Lung (tissue), 12 donors: ENCODE measurements around the gene VRK3. TPM values are rescaled to one million over a fixed set of nuclear protein-coding genes. Genes with fewer than 3 reads are reported as not detected.

Experiments used
- ATAC-seq: fragments of 200-7000 bp; cut with Tn5 transposase; one replicate; pipeline ENCODE4 v1.9.1; 2020; ENCODE audit warnings: moderate number of reproducible peaks; ENCODE audit not compliant: insufficient read depth, low FRiP score
- DNase-seq, 3 donors: peaks; one replicate each; pipeline ENCODE4 v3.0.0-alpha.2; 2013 to 2017
- H3K27ac ChIP-seq, 2 donors: one replicate each; pipeline ENCODE4 v1.5.1; 2013; ENCODE audit warnings: mild to moderate bottlenecking in 2 of 2, moderate library complexity in 2 of 2, control low read depth in 1 of 2, inconsistent platforms in 1 of 2, low read depth in 1 of 2, low read length in 1 of 2
- H3K27me3 ChIP-seq, 3 donors: one replicate each; pipeline ENCODE4 v1.5.1; 2013; ENCODE audit warnings: low read length in 2 of 3; ENCODE audit not compliant: control insufficient read depth in 3 of 3, insufficient read depth in 3 of 3
- H3K36me3 ChIP-seq, 4 donors: one replicate each; pipeline ENCODE4 v1.5.1; 2013; ENCODE audit warnings: low read length in 4 of 4, mild to moderate bottlenecking in 1 of 4, moderate library complexity in 1 of 4; ENCODE audit not compliant: control insufficient read depth in 4 of 4, insufficient read depth in 4 of 4
- H3K4me1 ChIP-seq, 5 donors: one replicate each; pipeline ENCODE4 v1.5.1; 2013; ENCODE audit warnings: low read length in 5 of 5, mild to moderate bottlenecking in 2 of 5, moderate library complexity in 1 of 5; ENCODE audit not compliant: control insufficient read depth in 5 of 5, insufficient read depth in 5 of 5
- H3K4me3 ChIP-seq: one replicate; pipeline ENCODE4 v1.5.1; 2013; ENCODE audit warnings: mild to moderate bottlenecking, control low read depth, moderate library complexity
- H3K9ac ChIP-seq, 2 donors: one replicate each; pipeline ENCODE4 v1.5.1; 2013; ENCODE audit warnings: low read length in 2 of 2, control low read depth in 1 of 2; ENCODE audit not compliant: insufficient read depth in 1 of 2
- H3K9me3 ChIP-seq, 4 donors: one replicate each; pipeline ENCODE4 v1.5.1; 2013; ENCODE audit warnings: low read length in 3 of 4, mild to moderate bottlenecking in 1 of 4, moderate library complexity in 1 of 4; ENCODE audit not compliant: control insufficient read depth in 4 of 4, insufficient read depth in 3 of 4
- WGBS, 2 donors: extraction: QIAGEN DNeasy Blood & Tissue Kit; methylation state at CpG; one replicate each; pipeline ENCODE4 v1.1.7; 2013; 5-methylcytosine and 5-hydroxymethylcytosine counted together
- polyA plus RNA-seq, 2 donors: library from polyadenylated mRNA; stranded (reverse); fragments of 200-250 nt; gene quantifications; one replicate each; pipeline ENCODE4 v1.2.1, GENCODE V29; 2013
- total RNA-seq, 2 donors: library from RNA; depleted of rRNA in 1 of 2; stranded (reverse); fragments of >200 nt in 1 of 2; gene quantifications; one replicate each; pipeline ENCODE4 v1.2.1, GENCODE V29; 2014 to 2021
- TF ChIP-seq, protein P1 (sequence below): IDR thresholded peaks from 2 replicates; pipeline ENCODE4 v1.5.1; 2012; ENCODE audit warnings: mild to moderate bottlenecking; ENCODE audit errors: control extremely low read depth, extremely low read depth
- donor health status: control.
- donor health status: control.
- donor health status: Bipolar disorder and iron deficiency.
- donor health status: healthy.
- donor health status: DM: yes; HTN: yes; CAD: no.

Gene VRK3
- total and polyA plus RNA-seq, 4 donors, result 15.7 to 48.0 (median 34.4) TPM

DNA sequence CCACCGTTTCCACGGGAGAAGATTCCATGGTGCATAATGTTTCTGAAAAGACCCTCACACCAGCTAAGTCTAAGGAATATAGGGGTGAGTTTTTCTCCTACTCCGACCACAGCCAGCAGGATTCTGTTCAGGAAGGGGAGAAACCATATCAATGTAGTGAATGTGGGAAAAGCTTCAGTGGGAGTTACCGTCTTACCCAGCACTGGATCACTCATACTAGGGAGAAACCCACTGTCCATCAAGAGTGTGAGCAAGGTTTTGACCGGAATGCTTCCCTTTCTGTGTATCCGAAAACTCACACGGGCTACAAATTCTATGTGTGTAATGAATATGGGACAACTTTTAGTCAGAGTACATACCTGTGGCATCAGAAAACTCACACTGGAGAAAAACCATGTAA is 19.8 kb upstream of the VRK3 start:
- no peak overlapping the region for H3K4me3 ChIP-seq
- no peak overlapping the region for H3K27ac ChIP-seq
- ATAC-seq, result no peak
- H3K4me1 ChIP-seq, result peaks cover 0 to 15% (median under 1%) of the 10 kb centered on the region in 5 donors
- H3K9ac ChIP-seq, result no peak overlapping the region
- 98 to 99% methylated on average over 7 of the region's 7 CpGs for WGBS, 2 donors
- no peaks in the 10 kb centered on the region for H3K27me3 ChIP-seq
- peaks cover 56 to 66% (median 62%) of the 10 kb centered on the region in 4 donors for H3K36me3 ChIP-seq
- no peak for DNase-seq
- TF ChIP-seq, protein P1, sequence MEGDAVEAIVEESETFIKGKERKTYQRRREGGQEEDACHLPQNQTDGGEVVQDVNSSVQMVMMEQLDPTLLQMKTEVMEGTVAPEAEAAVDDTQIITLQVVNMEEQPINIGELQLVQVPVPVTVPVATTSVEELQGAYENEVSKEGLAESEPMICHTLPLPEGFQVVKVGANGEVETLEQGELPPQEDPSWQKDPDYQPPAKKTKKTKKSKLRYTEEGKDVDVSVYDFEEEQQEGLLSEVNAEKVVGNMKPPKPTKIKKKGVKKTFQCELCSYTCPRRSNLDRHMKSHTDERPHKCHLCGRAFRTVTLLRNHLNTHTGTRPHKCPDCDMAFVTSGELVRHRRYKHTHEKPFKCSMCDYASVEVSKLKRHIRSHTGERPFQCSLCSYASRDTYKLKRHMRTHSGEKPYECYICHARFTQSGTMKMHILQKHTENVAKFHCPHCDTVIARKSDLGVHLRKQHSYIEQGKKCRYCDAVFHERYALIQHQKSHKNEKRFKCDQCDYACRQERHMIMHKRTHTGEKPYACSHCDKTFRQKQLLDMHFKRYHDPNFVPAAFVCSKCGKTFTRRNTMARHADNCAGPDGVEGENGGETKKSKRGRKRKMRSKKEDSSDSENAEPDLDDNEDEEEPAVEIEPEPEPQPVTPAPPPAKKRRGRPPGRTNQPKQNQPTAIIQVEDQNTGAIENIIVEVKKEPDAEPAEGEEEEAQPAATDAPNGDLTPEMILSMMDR, result no peak
- H3K9me3 ChIP-seq, result peaks cover 15 to 58% (median 30%) of the 10 kb centered on the region in 4 donors

DNA sequence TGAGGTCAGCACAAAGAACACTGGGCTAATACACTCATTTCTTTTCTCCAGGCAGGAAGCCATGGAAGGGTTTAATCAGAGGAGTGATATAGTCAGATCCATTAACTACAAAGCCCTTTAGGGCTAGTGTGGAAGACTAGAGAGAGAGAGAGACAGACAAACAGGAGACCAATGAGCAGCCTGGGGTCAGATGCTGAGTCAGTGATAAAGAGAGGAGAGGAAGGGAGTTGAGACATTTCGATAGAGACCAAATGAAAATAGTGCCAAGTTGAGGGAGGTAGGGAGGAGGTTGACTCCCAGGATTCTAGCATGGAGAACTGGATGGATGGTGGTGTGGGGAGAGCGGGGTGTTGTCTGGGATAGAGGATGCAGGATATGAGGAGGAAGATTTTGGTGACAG is 18.8 kb upstream of the VRK3 start:
- TF ChIP-seq, protein P1, result no peak
- no peak overlapping the region for H3K4me3 ChIP-seq
- peaks cover 15 to 56% (median 30%) of the 10 kb centered on the region in 4 donors for H3K9me3 ChIP-seq
- ATAC-seq (no peak), DNase-seq (no peak)
- peaks cover 65 to 75% (median 67%) of the 10 kb centered on the region in 4 donors for H3K36me3 ChIP-seq
- no peaks in the 10 kb centered on the region for H3K27me3 ChIP-seq
- no peak overlapping the region for H3K27ac ChIP-seq
- peaks cover 0 to 15% (median 0%) of the 10 kb centered on the region in 5 donors for H3K4me1 ChIP-seq
- H3K9ac ChIP-seq, result no peak overlapping the region
- WGBS, 2 donors, result 100% methylated on average over 2 of the region's 2 CpGs

DNA sequence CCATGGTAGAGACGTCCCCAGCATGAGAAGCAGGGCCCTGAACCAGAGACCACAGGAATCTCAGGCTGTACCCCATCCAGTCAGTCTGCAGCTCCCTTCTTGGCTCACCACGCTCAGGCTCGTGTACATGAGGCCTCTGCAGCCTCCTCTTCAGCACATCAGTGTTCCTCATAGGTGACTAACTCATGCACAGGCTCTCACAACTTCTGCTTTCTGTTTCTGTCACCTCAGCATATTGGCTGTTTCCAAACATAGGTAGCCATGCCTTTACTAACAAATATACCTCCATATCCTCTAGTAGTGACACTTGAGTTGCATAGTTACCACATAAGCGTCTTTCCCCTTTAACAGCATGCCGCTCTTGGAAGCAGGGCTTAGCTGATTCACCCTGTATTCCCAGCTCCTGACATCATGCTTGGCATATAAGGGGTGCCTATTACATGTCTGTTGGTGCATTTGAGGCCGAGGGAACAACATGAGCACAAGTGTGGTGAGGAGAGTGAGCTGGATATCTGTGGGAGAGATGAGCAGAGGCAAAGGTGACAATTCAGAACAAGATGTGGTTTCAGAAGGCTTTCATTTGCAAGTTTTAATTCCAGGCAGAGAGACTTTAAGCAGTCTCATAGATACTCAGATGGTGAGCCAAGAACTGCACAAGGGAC is 17.3 kb upstream of the VRK3 start:
- Histone ChIP-seq H3K4me1 (peaks cover 0 to 5% (median 0%) of the 10 kb centered on the region in 5 donors), H3K4me3 (no peak overlapping the region), H3K36me3 (peaks cover 66 to 76% (median 69%) of the 10 kb centered on the region in 4 donors), H3K9ac (no peak overlapping the region), H3K9me3 (peaks cover 15 to 49% (median 30%) of the 10 kb centered on the region in 4 donors), H3K27ac (no peak overlapping the region), H3K27me3 (no peaks in the 10 kb centered on the region)
- 98 to 99% methylated on average over 6 of the region's 6 CpGs for WGBS, 2 donors
- DNase-seq (no peak), ATAC-seq (no peak)
- TF ChIP-seq, protein P1, result no peak
